Naive B cell (primary cell): ENCODE measurements around the gene VWA3B. TPM values are rescaled to one million over a fixed set of nuclear protein-coding genes. Genes with fewer than 3 reads are reported as not detected.

Experiments
- ATAC-seq, 2 donors: fragments of 150-1000 bp; cut with Tn5 transposase; 2 replicates each; pipeline ENCODE4 v1.10.0; 2021; ENCODE audit warnings: low read depth in 2 of 2, mild to moderate bottlenecking in 2 of 2, moderate library complexity in 2 of 2
- DNase-seq: peaks from one replicate; pipeline ENCODE4 v3.0.0; 2022
- H3K27ac Mint-ChIP-seq, 6 donors: one replicate each; pipeline ENCODE4 v1.8.0; 2020 to 2022; ENCODE audit warnings: mild to moderate bottlenecking in 6 of 6, mixed read lengths in 6 of 6, moderate library complexity in 5 of 6, inconsistent platforms in 2 of 6
- H3K27me3 Mint-ChIP-seq, 3 donors: one replicate each; pipeline ENCODE4 v1.8.0; 2021 to 2022; ENCODE audit warnings: mixed read lengths in 3 of 3, mild to moderate bottlenecking in 1 of 3
- H3K36me3 Mint-ChIP-seq, 2 donors: one replicate each; pipeline ENCODE4 v1.8.0; 2020 to 2022; ENCODE audit warnings: mixed read lengths in 2 of 2, inconsistent platforms in 1 of 2, mild to moderate bottlenecking in 1 of 2
- H3K4me1 Mint-ChIP-seq, 3 donors: one replicate each; pipeline ENCODE4 v1.8.0; 2020 to 2022; ENCODE audit warnings: mixed read lengths in 3 of 3, inconsistent platforms in 1 of 3, mild to moderate bottlenecking in 1 of 3, moderate library complexity in 1 of 3
- H3K4me3 Mint-ChIP-seq, 8 donors: one replicate each; pipeline ENCODE4 v1.8.0; 2020 to 2022; ENCODE audit warnings: mild to moderate bottlenecking in 8 of 8, mixed read lengths in 8 of 8, moderate library complexity in 8 of 8, inconsistent platforms in 2 of 8
- H3K9me3 Mint-ChIP-seq, 7 donors: one replicate each; pipeline ENCODE4 v1.8.0; 2020 to 2022; ENCODE audit warnings: mixed read lengths in 7 of 7, mild to moderate bottlenecking in 5 of 7, inconsistent platforms in 2 of 7, moderate library complexity in 1 of 7
- polyA plus RNA-seq, 6 donors: library from polyadenylated mRNA; unstranded; fragments of 300-500 nt; fragmentation: Illumina TruSeq; gene quantifications; one replicate each; pipeline ENCODE4 v1.2.3, GENCODE V29; 2021; ENCODE audit warnings: low read depth in 6 of 6

The VWA3B gene
- polyA plus RNA-seq, 6 donors from 2014 or later = not detected

- H3K27ac Mint-ChIP-seq = no peak overlapping the region
- H3K4me1 Mint-ChIP-seq = no peaks in the 10 kb centered on the region
- peaks cover 9 to 23% (median 19%) of the 10 kb centered on the region in 3 donors for H3K27me3 Mint-ChIP-seq
- no peak overlapping the region for H3K4me3 Mint-ChIP-seq
- ATAC-seq = no peak
- no peaks in the 10 kb centered on the region for H3K36me3 Mint-ChIP-seq
- H3K9me3 Mint-ChIP-seq = peaks cover 0 to 5% (median 0%) of the 10 kb centered on the region in 7 donors
- DNase-seq = no peak
Observed at GRCh38 chr2:98357849-98358248, 270.9 kb downstream of the VWA3B start.

GRCh38 chr2:98359986-98360385 is 273.0 kb downstream of the VWA3B start:
- Mint-ChIP-seq H3K36me3 (no peaks in the 10 kb centered on the region), H3K27me3 (peaks cover 5 to 28% (median 23%) of the 10 kb centered on the region in 3 donors), H3K9me3 (peaks cover 0 to 5% (median 0%) of the 10 kb centered on the region in 7 donors), H3K4me3 (no peak overlapping the region), H3K4me1 (no peaks in the 10 kb centered on the region), H3K27ac (no peak overlapping the region)
- no peak for DNase-seq
- no peak for ATAC-seq

Other genes starting within 250 kb of the VWA3B start
- 10 to 100 TPM; 13.4 to 32.9 (median 19.1) TPM for gene TMEM131, start 91.2 kb upstream of the VWA3B start, polyA plus RNA-seq